ENCODE results near the gene RPL41.

RPL41 gene

DNA sequence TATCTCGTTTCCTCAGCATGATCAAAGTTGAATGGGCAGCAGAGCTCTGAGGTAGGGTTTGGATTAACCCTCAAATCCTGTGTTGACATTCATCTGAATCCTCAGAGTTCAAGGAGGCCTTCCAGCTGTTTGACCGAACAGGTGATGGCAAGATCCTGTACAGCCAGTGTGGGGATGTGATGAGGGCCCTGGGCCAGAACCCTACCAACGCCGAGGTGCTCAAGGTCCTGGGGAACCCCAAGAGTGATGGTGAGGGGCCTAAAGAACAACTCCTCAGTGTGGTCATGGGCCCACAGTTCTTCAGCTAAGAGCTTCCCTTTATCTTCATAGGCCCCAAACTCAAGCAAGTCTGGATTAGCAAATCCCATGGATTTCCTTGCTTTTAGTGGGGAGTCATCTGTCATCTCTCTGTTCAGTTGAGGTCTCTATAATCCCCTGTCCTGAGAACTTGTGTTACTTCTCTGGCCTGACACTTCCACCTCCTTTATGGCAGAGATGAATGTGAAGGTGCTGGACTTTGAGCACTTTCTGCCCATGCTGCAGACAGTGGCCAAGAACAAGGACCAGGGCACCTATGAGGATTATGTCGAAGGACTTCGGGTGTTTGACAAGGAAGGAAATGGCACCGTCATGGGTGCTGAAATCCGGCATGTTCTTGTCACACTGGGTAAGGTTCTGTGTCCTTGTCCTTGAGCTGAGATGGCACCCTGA lies 43.2 kb downstream of the RPL41 start:
- peak overlapping the region; percentile 99 for H3K4me3 ChIP-seq (replicated peaks; ENCODE audit: low read depth, low read length)
- TF ChIP-seq, protein P1, sequence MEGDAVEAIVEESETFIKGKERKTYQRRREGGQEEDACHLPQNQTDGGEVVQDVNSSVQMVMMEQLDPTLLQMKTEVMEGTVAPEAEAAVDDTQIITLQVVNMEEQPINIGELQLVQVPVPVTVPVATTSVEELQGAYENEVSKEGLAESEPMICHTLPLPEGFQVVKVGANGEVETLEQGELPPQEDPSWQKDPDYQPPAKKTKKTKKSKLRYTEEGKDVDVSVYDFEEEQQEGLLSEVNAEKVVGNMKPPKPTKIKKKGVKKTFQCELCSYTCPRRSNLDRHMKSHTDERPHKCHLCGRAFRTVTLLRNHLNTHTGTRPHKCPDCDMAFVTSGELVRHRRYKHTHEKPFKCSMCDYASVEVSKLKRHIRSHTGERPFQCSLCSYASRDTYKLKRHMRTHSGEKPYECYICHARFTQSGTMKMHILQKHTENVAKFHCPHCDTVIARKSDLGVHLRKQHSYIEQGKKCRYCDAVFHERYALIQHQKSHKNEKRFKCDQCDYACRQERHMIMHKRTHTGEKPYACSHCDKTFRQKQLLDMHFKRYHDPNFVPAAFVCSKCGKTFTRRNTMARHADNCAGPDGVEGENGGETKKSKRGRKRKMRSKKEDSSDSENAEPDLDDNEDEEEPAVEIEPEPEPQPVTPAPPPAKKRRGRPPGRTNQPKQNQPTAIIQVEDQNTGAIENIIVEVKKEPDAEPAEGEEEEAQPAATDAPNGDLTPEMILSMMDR (IDR thresholded peaks at IDR 0.05; ENCODE audit: low read length, missing control alignments): no peak
- peak; percentile 4 for DNase-seq (ENCODE audit: low read depth)

- DNase-seq (ENCODE audit: low read depth): peak; percentile 64
- TF ChIP-seq, protein P1 (IDR thresholded peaks at IDR 0.05; ENCODE audit: low read length, missing control alignments): no peak
- peak overlapping the region; percentile 99 for H3K4me3 ChIP-seq (replicated peaks; ENCODE audit: low read depth, low read length)
Observed at GRCh38 chr12:56160193-56160763, 43.8 kb downstream of the RPL41 start.

DNA sequence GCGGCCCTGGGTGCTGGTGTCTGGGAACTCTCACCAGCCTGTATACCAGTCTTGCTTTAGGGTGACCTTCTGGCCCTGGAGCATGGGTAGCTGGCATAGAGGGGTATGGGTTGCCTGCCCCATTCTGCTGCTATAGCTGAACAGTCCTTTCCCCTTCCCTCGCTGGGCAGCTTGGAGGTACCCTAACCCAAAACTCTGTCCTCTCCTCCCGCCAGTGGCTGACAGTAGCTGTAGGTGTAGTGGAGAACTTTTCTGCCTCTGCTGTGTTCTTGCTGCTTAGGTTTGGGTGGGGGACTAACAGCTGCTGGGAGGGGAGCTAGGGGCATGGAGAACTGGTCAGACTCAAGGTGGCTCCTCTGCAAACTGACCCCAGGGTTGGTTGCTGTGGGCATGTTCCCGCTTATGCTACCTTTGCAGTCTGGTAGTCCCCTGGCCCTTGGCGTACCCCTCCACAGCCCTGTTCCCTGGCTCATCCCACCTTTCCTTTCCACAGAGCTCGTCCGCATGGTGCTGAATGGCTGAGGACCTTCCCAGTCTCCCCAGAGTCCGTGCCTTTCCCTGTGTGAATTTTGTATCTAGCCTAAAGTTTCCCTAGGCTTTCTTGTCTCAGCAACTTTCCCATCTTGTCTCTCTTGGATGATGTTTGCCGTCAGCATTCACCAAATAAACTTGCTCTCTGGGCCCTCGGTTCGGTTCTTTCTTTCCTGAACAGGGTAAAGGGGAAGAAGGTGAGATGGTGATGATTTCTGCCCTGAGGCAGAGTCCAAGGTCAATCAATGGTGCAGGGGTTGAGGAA lies 44.7 kb downstream of the RPL41 start:
- H3K4me3 ChIP-seq (replicated peaks; ENCODE audit: low read depth, low read length): peak overlapping the region; percentile 99
- TF ChIP-seq, protein P1 (IDR thresholded peaks at IDR 0.05; ENCODE audit: low read length, missing control alignments): no peak
- peak; percentile 3 for DNase-seq (ENCODE audit: low read depth)

DNA sequence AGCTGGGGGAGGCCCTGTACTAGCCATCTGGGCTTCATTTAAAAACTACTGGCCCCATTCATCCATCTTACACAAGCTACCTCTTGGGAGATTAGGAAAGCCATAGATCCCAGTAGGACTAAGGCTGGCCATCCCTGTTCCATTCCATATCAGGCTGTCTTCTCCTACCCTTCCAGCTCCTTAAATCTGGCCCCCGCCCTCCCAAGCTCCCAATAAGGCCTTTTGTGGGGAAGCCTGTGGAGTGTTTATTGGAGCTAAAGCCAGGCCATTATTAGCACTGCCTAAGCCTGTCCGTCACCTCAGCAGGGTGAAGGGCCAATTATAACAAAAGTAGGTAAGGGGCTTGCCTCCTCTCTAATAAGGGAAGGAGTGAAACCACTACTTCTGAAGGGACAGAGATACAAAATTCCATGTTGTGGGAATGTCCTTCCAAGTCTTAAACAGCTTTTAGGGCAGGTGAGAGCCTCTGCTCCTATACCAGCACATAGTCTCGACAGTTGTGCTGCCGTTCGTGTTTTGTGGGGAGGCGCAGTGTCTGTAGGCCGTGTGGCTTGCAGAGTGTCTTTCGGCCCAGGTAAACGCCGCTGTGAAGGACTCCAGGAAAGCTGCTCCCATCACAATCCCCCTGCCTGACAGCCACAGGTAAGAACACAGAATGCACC lies 45.4 kb downstream of the RPL41 start:
- H3K4me3 ChIP-seq (replicated peaks; ENCODE audit: low read depth, low read length): no peak overlapping the region
- peak; percentile 12 for DNase-seq (ENCODE audit: low read depth)
- TF ChIP-seq, protein P1 (IDR thresholded peaks at IDR 0.05; ENCODE audit: low read length, missing control alignments): no peak

DNA sequence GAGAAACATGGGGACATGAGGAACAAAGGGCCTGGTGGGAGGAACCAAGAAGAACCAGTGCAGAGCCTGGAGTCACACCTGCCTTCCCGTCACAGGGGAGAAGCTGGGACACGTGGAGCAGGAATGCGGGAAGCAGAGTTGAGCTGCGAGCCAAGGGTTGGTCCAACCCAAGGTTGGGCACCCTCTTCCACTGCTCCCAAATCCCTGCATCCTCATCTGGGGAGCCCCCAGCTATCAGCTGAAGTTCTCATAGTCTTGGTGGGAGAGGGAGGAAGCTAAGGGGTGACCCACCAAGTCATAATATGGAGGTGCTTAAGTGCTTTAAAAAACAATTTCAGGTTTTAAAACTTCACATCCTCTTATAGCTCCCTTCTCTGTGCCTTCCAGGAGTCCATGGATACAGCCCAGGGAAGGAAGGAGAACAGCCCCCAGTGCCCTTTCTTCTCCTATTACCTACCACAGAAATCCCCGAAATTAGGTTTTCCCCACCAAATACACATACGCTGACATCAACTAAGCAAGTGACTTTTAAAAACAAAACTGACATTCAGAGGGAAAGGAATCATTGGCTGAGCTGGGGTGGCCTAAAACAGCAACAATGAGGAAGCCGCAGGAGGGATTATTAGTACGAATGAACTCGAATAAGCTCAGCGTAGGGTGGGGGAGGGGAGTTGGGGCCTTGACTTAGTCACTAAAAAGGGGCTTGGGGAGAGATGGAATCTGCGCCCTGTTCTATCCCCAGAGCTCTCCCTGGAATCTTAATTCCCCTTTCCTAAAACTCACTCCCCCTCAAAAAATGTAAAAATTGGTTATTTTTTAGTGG lies 46.2 kb downstream of the RPL41 start:
- no peak overlapping the region for H3K4me3 ChIP-seq (replicated peaks; ENCODE audit: low read depth, low read length)
- TF ChIP-seq, protein P1 (IDR thresholded peaks at IDR 0.05; ENCODE audit: low read length, missing control alignments): no peak
- DNase-seq (ENCODE audit: low read depth): peak; percentile 20
